Heart right ventricle (tissue), 16 donors: ENCODE measurements around the gene STXBP4. TPM values are rescaled to one million over a fixed set of nuclear protein-coding genes. Genes with fewer than 3 reads are reported as not detected.

ENCODE experiments used
- ATAC-seq, 8 donors: fragments of 200-7000 bp; cut with Tn5 transposase; one replicate each; pipeline ENCODE4 v1.9.1; 2020; ENCODE audit warnings: mild to moderate bottlenecking in 8 of 8, moderate library complexity in 8 of 8, moderate number of reproducible peaks in 1 of 8
- DNase-seq, 2 donors: peaks; one replicate each; pipeline ENCODE4 v3.0.0-alpha.2; 2020
- H3K27ac ChIP-seq, 10 donors: fragments of 200-600 bp; sonication (generic) in 2 of 10; one replicate each; pipeline versions ENCODE4 v1.5.0 to v1.8.0; 2020 to 2022; ENCODE audit warnings: mild to moderate bottlenecking in 3 of 10
- H3K27me3 ChIP-seq, 7 donors: fragments of 200-600 bp; one replicate each; pipeline ENCODE4 v1.8.0; 2021 to 2022; ENCODE audit warnings: mild to moderate bottlenecking in 2 of 7
- H3K36me3 ChIP-seq, 9 donors: fragments of 200-600 bp; sonication (generic) in 1 of 9; one replicate each; pipeline versions ENCODE4 v1.5.0 to v1.8.0; 2020 to 2022; ENCODE audit warnings: mild to moderate bottlenecking in 2 of 9
- H3K4me1 ChIP-seq, 9 donors: fragments of 200-600 bp; sonication (generic) in 1 of 9; one replicate each; pipeline versions ENCODE4 v1.5.0 to v1.8.0; 2020 to 2022; ENCODE audit warnings: mild to moderate bottlenecking in 4 of 9
- H3K4me3 ChIP-seq, 10 donors: fragments of 200-600 bp; sonication (generic) in 2 of 10; one replicate each; pipeline versions ENCODE4 v1.5.0 to v1.8.0; 2020 to 2022; ENCODE audit warnings: mild to moderate bottlenecking in 7 of 10, moderate library complexity in 2 of 10
- H3K9me3 ChIP-seq, 11 donors: fragments of 200-600 bp in 10 of 11; sonication (generic) in 2 of 11; one replicate each; pipeline versions ENCODE4 v1.5.0 to v1.8.0; 2013 to 2022; ENCODE audit warnings: mild to moderate bottlenecking in 2 of 11, control low read depth in 1 of 11, moderate library complexity in 1 of 11
- CTCF ChIP-seq, 9 donors: fragments of 200-600 bp; sonication (generic) in 2 of 9; IDR thresholded peaks; one replicate each; pipeline versions ENCODE4 v1.5.0 to v1.8.0; 2021 to 2022; ENCODE audit warnings: antibody characterized with exemption in 9 of 9, mild to moderate bottlenecking in 5 of 9, moderate library complexity in 1 of 9
- WGBS, 2 donors: extraction: QIAGEN DNeasy Blood & Tissue Kit; methylation state at CpG; one replicate each; pipeline ENCODE4 v1.1.7; 2013; ENCODE audit warnings: inconsistent platforms in 1 of 2; 5-methylcytosine and 5-hydroxymethylcytosine counted together
- intact Hi-C, 10 donors: fragments of 100-400 bp; cut with DNase I; formaldehyde crosslinking; loops; one replicate each; pipeline versions ENCODE4 v1.11.1 to v1.14.2; 2022
- polyA plus RNA-seq, 2 donors: library from polyadenylated mRNA; stranded (reverse); fragments of 200-250 nt; gene quantifications; one replicate each; pipeline ENCODE4 v1.2.3, GENCODE V29; 2013
- total RNA-seq, 10 donors: library from RNA; stranded (reverse); fragmentation: NEBNext Ultra II Directional in 3 of 10; extraction: Animal tissue kit (Norgen Biotek cat#: 25700) in 3 of 10; gene quantifications; one replicate each; pipeline versions ENCODE4 v1.2.1 to v1.2.4, GENCODE V29; 2021 to 2023
- donor health status: Arrhythmogenic right ventricular cardiomyopathy.
- donor health status: ischemic (EF 13 %, LVEDD 7.1; RV severe dilation, severe dysfunction).
- donor health status: healthy with polysubstance abuse.
- donor health status: DM: no; HTN: yes; CAD: no.
- donor health status: DM: no; HTN: no; CAD: no.
- donor health status: ischemic (EF 25% LVEDD 6.9; RV normal size, moderate dysfunction).
- donor health status: ischemic (EF 25% LVEDD 5.7; RV mildly dilated, moderate dysfunction).
- donor health status: healthy.
- donor health status: DM: yes; HTN: yes; CAD: no.
- donor health status: Ischemic cardiomyopathy.
- donor health status: ischemic (EF 35%, LVEDD 5.7; RV mildly dilated, moderate dysfunction).
- donor health status: nonischemic (EF 11% LVEDD 7.7; RV severe dilation, severe dysfunction).
- donor health status: DM: yes; HTN: yes; CAD: no.
- donor health status: PGD.
- donor health status: ischemic (EF 29% LVEDD 5.4; RV normal size, mild dysfunction).
- donor health status: nonischemic (EF 23%, LVEDD 6.1; RV moderate dilation, normal function).

The STXBP4 gene
- total and polyA plus RNA-seq, 12 donors = 0.77 to 8.3 (median 5.0) TPM

- Histone ChIP-seq H3K27ac (no peak overlapping the region), H3K36me3 (no peaks in the 10 kb centered on the region), H3K4me1 (peaks cover 0 to 6% (median 0%) of the 10 kb centered on the region in 9 donors), H3K27me3 (no peaks in the 10 kb centered on the region), H3K9me3 (peaks cover 0 to 17% (median 5%) of the 10 kb centered on the region in 11 donors), H3K4me3 (no peak overlapping the region)
- ATAC-seq (no peak), DNase-seq (no peak)
- TF ChIP-seq CTCF (IDR thresholded peaks at IDR 0.05) = no peak
- intact Hi-C loops = loop anchor here in 1 of 10 donors (10.0 kb wide), 1 partner anchor 535 kb away; the partner anchor contains the start of gene SMIM36
These were observed 11.1 kb downstream of the STXBP4 start for GRCh38 chr17:54979657-54980056.

- H3K36me3 ChIP-seq = no peaks in the 10 kb centered on the region
- 68 to 96% methylated on average over 3 of the region's 3 CpGs for WGBS, 2 donors
- H3K4me1 ChIP-seq = peaks cover 0 to 6% (median 0%) of the 10 kb centered on the region in 9 donors
- DNase-seq (no peak), ATAC-seq (no peak)
- H3K9me3 ChIP-seq = peaks cover 0 to 17% (median 5%) of the 10 kb centered on the region in 11 donors
- H3K27me3 ChIP-seq = no peaks in the 10 kb centered on the region
- no peak overlapping the region for H3K4me3 ChIP-seq
- no peak overlapping the region for H3K27ac ChIP-seq
- intact Hi-C loops = loop anchor here in 1 of 10 donors (10.0 kb wide), 1 partner anchor 534 kb away; the partner anchor contains the start of gene SMIM36
- TF ChIP-seq CTCF (IDR thresholded peaks at IDR 0.05) = no peak
These were observed 11.8 kb downstream of the STXBP4 start for GRCh38 chr17:54980375-54980774.

GRCh38 chr17:54982399-54982798 is 13.8 kb downstream of the STXBP4 start:
- intact Hi-C loops = loop anchor here in 1 of 10 donors (10.0 kb wide), 1 partner anchor 532 kb away; the partner anchor contains the start of gene SMIM36
- TF ChIP-seq CTCF (IDR thresholded peaks at IDR 0.05) = no peak
- ATAC-seq (no peak), DNase-seq (no peak)
- Histone ChIP-seq H3K36me3 (peaks cover 0 to 16% (median 0%) of the 10 kb centered on the region in 9 donors), H3K9me3 (peaks cover 0 to 17% (median 5%) of the 10 kb centered on the region in 11 donors), H3K4me3 (no peak overlapping the region), H3K4me1 (peaks cover 0 to 6% (median 0%) of the 10 kb centered on the region in 9 donors), H3K27me3 (no peaks in the 10 kb centered on the region), H3K27ac (no peak overlapping the region)

- no peaks in the 10 kb centered on the region for H3K27me3 ChIP-seq
- H3K27ac ChIP-seq = no peak overlapping the region
- intact Hi-C loops = loop anchor here in 1 of 10 donors (10.0 kb wide), 1 partner anchor 532 kb away; the partner anchor contains the start of gene SMIM36
- H3K4me3 ChIP-seq = no peak overlapping the region
- peaks cover 0 to 24% (median 0%) of the 10 kb centered on the region in 9 donors for H3K36me3 ChIP-seq
- DNase-seq (no peak), ATAC-seq (no peak)
- peaks cover 0 to 6% (median 0%) of the 10 kb centered on the region in 9 donors for H3K4me1 ChIP-seq
- H3K9me3 ChIP-seq = peaks cover 0 to 17% (median 5%) of the 10 kb centered on the region in 11 donors
- TF ChIP-seq CTCF (IDR thresholded peaks at IDR 0.05) = no peak
These were observed 14.7 kb downstream of the STXBP4 start for GRCh38 chr17:54983260-54983659.
